GM12872 (cell line): ENCODE data around the gene TUBGCP4.

ENCODE experiments used
- CTCF ChIP-seq: IDR thresholded peaks from 3 replicates; pipeline ENCODE4 v1.5.1; 2011; ENCODE audit warnings: low read depth, mild to moderate bottlenecking, low read length, moderate library complexity; ENCODE audit not compliant: insufficient read depth

The TUBGCP4 gene

GRCh38 chr15:43347114-43347513 lies 23.8 kb upstream of the TUBGCP4 start:
- TF ChIP-seq CTCF, result no peak

GRCh38 chr15:43352693-43353382 lies 18.1 kb upstream of the TUBGCP4 start:
- no peak for TF ChIP-seq CTCF

- TF ChIP-seq CTCF, result no peak
These were observed 10.1 kb upstream of the TUBGCP4 start for GRCh38 chr15:43360821-43361220.

- no peak for TF ChIP-seq CTCF
These were observed 9.5 kb upstream of the TUBGCP4 start for GRCh38 chr15:43361313-43361903.

- no peak for TF ChIP-seq CTCF
These were observed 459 bp upstream of the TUBGCP4 start for GRCh38 chr15:43370310-43370974.

- TF ChIP-seq CTCF, result peak; percentile 82
These were observed 5.3 kb downstream of the TUBGCP4 start for GRCh38 chr15:43376017-43376705.

GRCh38 chr15:43378601-43379000 lies 7.7 kb downstream of the TUBGCP4 start:
- TF ChIP-seq CTCF, result no peak
